Measurements from ENCODE around the gene MDN1. TPM values are rescaled to one million over a fixed set of nuclear protein-coding genes. Genes with fewer than 3 reads are reported as not detected.

Gene MDN1
- total RNA-seq, 4 donors from 2014 or later = 21.3 to 30.4 (median 24.1) TPM

DNA sequence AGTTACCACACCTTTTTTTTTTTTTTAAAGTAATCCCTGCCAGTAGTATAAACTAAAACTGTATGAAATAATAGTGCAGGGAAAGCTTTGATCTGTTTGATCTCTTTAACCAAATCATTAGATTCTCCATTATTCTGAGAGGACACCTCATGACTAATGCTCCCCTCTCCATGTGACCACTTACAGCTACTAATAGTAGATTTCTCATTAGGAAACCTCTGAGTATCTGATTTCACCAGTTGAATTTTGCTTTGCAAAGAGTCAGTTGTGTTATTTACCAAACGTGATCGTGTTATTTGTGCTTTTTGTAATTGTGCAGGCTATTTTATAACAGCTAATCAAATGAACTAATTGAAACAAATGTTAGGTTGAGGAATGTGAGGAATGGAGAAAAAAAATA lies 22.6 kb upstream of the MDN1 start:
- H3K27me3 ChIP-seq = no peaks in the 10 kb centered on the region
- WGBS, 2 donors (ENCODE audit: low coverage in 1 of 2) = 72 to 85% methylated on average over 2 of the region's 2 CpGs
- H3K4me3 ChIP-seq = no peak overlapping the region
- no peaks in the 10 kb centered on the region for H3K9me3 ChIP-seq
- peaks cover 0 to 29% of the 10 kb centered on the region in 2 donors for H3K36me3 ChIP-seq
- peaks cover 0 to 17% (median 4%) of the 10 kb centered on the region in 3 donors for H3K4me1 ChIP-seq
- no peak overlapping the region for H3K27ac ChIP-seq
- ATAC-seq = no peak
- TF ChIP-seq, protein P1, sequence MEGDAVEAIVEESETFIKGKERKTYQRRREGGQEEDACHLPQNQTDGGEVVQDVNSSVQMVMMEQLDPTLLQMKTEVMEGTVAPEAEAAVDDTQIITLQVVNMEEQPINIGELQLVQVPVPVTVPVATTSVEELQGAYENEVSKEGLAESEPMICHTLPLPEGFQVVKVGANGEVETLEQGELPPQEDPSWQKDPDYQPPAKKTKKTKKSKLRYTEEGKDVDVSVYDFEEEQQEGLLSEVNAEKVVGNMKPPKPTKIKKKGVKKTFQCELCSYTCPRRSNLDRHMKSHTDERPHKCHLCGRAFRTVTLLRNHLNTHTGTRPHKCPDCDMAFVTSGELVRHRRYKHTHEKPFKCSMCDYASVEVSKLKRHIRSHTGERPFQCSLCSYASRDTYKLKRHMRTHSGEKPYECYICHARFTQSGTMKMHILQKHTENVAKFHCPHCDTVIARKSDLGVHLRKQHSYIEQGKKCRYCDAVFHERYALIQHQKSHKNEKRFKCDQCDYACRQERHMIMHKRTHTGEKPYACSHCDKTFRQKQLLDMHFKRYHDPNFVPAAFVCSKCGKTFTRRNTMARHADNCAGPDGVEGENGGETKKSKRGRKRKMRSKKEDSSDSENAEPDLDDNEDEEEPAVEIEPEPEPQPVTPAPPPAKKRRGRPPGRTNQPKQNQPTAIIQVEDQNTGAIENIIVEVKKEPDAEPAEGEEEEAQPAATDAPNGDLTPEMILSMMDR (IDR thresholded peaks at IDR 0.05) = no peak
- no peak for TF ChIP-seq POLR2A (IDR thresholded peaks at IDR 0.05)
- TF ChIP-seq POLR2AphosphoS5 (IDR thresholded peaks at IDR 0.05) = no peak
- TF ChIP-seq EP300 (IDR thresholded peaks at IDR 0.05) = no peak

DNA sequence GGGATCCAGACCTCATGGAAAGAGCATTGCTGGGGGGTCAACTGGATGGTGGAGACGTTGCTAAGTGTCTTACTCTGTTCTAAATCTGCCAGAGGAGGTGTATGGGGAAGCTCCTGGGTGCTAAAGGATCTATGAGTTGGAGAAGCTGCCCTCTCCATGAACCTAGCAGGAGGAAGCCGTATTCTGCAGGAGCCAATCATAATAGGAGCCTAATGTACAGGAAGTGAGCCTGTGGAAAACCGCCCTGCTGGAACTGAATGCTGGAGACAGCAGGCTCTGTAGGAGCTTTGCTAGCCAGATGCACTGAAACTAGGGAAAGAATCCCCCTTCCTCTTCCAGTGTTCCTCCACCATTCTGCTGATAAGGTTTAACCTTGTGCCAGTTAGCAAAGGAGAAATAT lies 20.9 kb upstream of the MDN1 start:
- H3K27ac ChIP-seq = no peak overlapping the region
- H3K4me3 ChIP-seq = no peak overlapping the region
- H3K9me3 ChIP-seq = no peaks in the 10 kb centered on the region
- 35 to 50% methylated on average over 1 to 3 of the region's 3 CpGs for WGBS, 2 donors (ENCODE audit: low coverage in 1 of 2)
- peak; percentile 53 for ATAC-seq
- H3K27me3 ChIP-seq = no peaks in the 10 kb centered on the region
- peaks cover 0 to 20% of the 10 kb centered on the region in 2 donors for H3K36me3 ChIP-seq
- H3K4me1 ChIP-seq = peaks cover 0 to 17% (median 4%) of the 10 kb centered on the region in 3 donors
- TF ChIP-seq, protein P1 (IDR thresholded peaks at IDR 0.05) = no peak
- TF ChIP-seq EP300 (IDR thresholded peaks at IDR 0.05) (no peak), POLR2AphosphoS5 (IDR thresholded peaks at IDR 0.05) (no peak), POLR2A (IDR thresholded peaks at IDR 0.05) (no peak)

DNA sequence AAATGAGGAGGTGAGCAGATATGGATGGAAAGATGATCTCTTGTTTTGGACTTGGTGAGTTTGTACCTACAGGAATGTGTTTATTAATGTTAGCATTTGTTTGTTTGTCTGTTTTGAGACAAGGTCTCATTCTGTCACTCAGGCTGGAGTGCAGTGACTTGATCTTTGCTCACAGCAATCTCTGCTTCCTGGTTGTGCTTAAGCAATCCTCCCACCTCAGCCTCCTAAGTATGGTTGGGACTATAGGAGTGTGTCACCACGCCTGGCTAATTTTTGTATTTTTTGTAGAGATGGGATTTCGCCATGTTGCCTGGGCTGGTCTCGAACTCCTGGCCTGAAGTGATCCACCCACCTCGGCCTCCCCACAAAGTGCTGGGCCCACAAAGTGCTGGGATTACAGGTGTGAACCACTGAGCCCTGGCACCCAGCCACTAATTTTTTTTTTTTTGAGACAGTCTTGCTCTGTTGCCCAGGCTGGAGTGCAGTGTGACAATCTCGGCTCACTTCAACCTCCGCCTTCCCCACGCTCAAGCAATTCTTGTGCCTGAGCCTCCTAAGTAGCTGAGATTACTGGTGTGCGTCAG lies 17.1 kb upstream of the MDN1 start:
- 92 to 97% methylated on average over 6 to 7 of the region's 8 CpGs for WGBS, 2 donors (ENCODE audit: low coverage in 1 of 2)
- H3K4me3 ChIP-seq = no peak overlapping the region

DNA sequence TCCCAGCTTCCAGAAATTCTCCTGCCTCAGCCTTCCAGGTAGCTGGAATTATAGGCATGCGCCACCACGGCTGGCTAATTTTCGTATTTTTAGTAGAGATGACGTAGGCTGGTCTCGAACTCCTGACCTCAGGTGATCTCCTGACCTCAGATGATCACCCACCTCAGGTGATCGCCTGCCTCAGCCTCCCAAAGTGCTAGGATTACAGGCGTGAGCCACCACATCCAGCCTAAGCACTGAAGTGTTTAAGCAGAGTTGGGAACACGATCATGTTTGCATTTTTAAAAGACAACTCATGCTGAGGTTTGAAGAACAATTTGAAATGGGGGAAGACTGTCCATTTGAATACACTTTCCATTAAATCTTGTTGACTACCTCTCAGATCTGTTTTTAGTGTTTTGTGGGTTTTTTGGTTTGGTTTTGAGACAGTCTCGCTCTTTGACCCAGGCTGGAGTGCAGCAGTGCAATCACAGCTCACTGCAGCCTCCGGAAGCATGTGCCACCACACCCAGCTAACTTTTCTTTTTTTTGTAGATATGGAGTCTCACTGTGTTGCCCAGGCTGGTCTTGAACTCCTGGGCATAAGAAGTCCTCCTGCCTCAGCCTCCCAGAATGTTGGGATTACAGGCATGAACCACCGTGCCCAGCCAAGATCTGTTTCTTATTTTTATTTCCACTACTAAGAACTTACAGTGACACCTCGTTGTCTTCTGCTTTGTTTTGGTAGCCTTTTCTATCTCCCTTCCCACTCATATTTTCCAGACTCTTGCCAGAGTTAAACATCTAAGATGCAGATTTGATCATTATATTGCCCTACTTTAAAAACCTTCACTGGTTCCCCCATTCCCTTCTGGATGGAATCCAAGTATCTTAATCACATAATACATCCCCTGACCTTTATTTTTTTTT lies 15.5 kb upstream of the MDN1 start:
- no peaks in the 10 kb centered on the region for H3K9me3 ChIP-seq
- H3K4me3 ChIP-seq = no peak overlapping the region
- H3K36me3 ChIP-seq = peaks cover 0 to 45% of the 10 kb centered on the region in 2 donors
- TF ChIP-seq POLR2A (IDR thresholded peaks at IDR 0.05) = no peak
- no peak for TF ChIP-seq EP300 (IDR thresholded peaks at IDR 0.05)
- no peak for TF ChIP-seq POLR2AphosphoS5 (IDR thresholded peaks at IDR 0.05)
- TF ChIP-seq, protein P1 (IDR thresholded peaks at IDR 0.05) = no peak
- H3K27me3 ChIP-seq = no peaks in the 10 kb centered on the region
- WGBS, 2 donors (ENCODE audit: low coverage in 1 of 2) = 84 to 85% methylated on average over 4 to 10 of the region's 12 CpGs
- no peak for ATAC-seq
- no peak overlapping the region for H3K27ac ChIP-seq
- peaks cover 0 to 16% (median 7%) of the 10 kb centered on the region in 3 donors for H3K4me1 ChIP-seq

More for the DNA sequence above, 17.1 kb upstream of the MDN1 start:
- no peaks in the 10 kb centered on the region for H3K9me3 ChIP-seq
- H3K36me3 ChIP-seq = peaks cover 0 to 38% of the 10 kb centered on the region in 2 donors
- no peak overlapping the region for H3K27ac ChIP-seq
- ATAC-seq = no peak
- TF ChIP-seq POLR2AphosphoS5 (IDR thresholded peaks at IDR 0.05) (no peak), EP300 (IDR thresholded peaks at IDR 0.05) (no peak), POLR2A (IDR thresholded peaks at IDR 0.05) (no peak)
- TF ChIP-seq, protein P1 (IDR thresholded peaks at IDR 0.05) = no peak
- H3K27me3 ChIP-seq = no peaks in the 10 kb centered on the region
- no peaks in the 10 kb centered on the region for H3K4me1 ChIP-seq

Data from gastroesophageal sphincter (tissue), 4 donors.